ENCODE results near the gene C1QTNF7. TPM values are rescaled to one million over a fixed set of nuclear protein-coding genes. Genes with fewer than 3 reads are reported as not detected.

C1QTNF7 gene
- total and polyA plus RNA-seq, 7 donors: 0.20 to 2.3 (median 0.35) TPM

GRCh38 chr4:15398732-15399131 lies 29.1 kb upstream of the C1QTNF7 start:
- ATAC-seq: no peak
- Histone ChIP-seq H3K27ac (no peak overlapping the region), H3K36me3 (ENCODE audit: insufficient read depth in 1 of 2, low read depth in 1 of 2) (no peaks in the 10 kb centered on the region), H3K4me1 (no peaks in the 10 kb centered on the region), H3K4me3 (no peak overlapping the region), H3K9me3 (no peaks in the 10 kb centered on the region), H3K27me3 (ENCODE audit: insufficient read depth in 3 of 3, low read length in 2 of 3) (no peaks in the 10 kb centered on the region)
- no peak for TF ChIP-seq CTCF (IDR thresholded peaks at IDR 0.05)
- intact Hi-C loops (cut with DNase I): loop anchor here in 1 of 2 donors (10.0 kb wide), 1 partner anchor 164 kb away; no protein-coding TSS in a partner anchor
- DNase-seq: no peak
- WGBS, 3 donors: 53 to 66% (median 61%) methylated on average over 4 of the region's 4 CpGs

- H3K27ac ChIP-seq: no peak overlapping the region
- no peak for DNase-seq
- no peaks in the 10 kb centered on the region for H3K4me1 ChIP-seq
- H3K36me3 ChIP-seq (ENCODE audit: insufficient read depth in 1 of 2, low read depth in 1 of 2): no peaks in the 10 kb centered on the region
- ATAC-seq: no peak
- WGBS, 3 donors: 56 to 72% (median 57%) methylated on average over 3 of the region's 3 CpGs
- H3K27me3 ChIP-seq (ENCODE audit: insufficient read depth in 3 of 3, low read length in 2 of 3): no peaks in the 10 kb centered on the region
- H3K4me3 ChIP-seq: no peak overlapping the region
- no peak for TF ChIP-seq CTCF (IDR thresholded peaks at IDR 0.05)
- no peaks in the 10 kb centered on the region for H3K9me3 ChIP-seq
- intact Hi-C loops (cut with DNase I): no loop called here
Observed at GRCh38 chr4:15400226-15400625, 27.6 kb upstream of the C1QTNF7 start.

- DNase-seq (peak; percentile 50 to 62), ATAC-seq (peak in 2 of 4 donors; percentile 46 to 58)
- Histone ChIP-seq H3K36me3 (ENCODE audit: insufficient read depth in 1 of 2, low read depth in 1 of 2) (no peaks in the 10 kb centered on the region), H3K4me3 (no peak overlapping the region), H3K4me1 (no peaks in the 10 kb centered on the region), H3K9me3 (no peaks in the 10 kb centered on the region), H3K27me3 (ENCODE audit: insufficient read depth in 3 of 3, low read length in 2 of 3) (no peaks in the 10 kb centered on the region), H3K27ac (no peak overlapping the region)
- intact Hi-C loops (cut with DNase I): no loop called here
- TF ChIP-seq CTCF (IDR thresholded peaks at IDR 0.05): no peak
- WGBS, 3 donors: 55 to 57% (median 57%) methylated on average over 9 of the region's 9 CpGs
Observed at GRCh38 chr4:15400981-15401671, 26.7 kb upstream of the C1QTNF7 start.

- H3K9me3 ChIP-seq: no peaks in the 10 kb centered on the region
- no peak for DNase-seq
- 58 to 71% (median 62%) methylated on average over 2 of the region's 2 CpGs for WGBS, 3 donors
- no peaks in the 10 kb centered on the region for H3K4me1 ChIP-seq
- ATAC-seq: no peak
- H3K4me3 ChIP-seq: no peak overlapping the region
- H3K27me3 ChIP-seq (ENCODE audit: insufficient read depth in 3 of 3, low read length in 2 of 3): no peaks in the 10 kb centered on the region
- intact Hi-C loops (cut with DNase I): no loop called here
- H3K27ac ChIP-seq: no peak overlapping the region
- H3K36me3 ChIP-seq (ENCODE audit: insufficient read depth in 1 of 2, low read depth in 1 of 2): no peaks in the 10 kb centered on the region
- no peak for TF ChIP-seq CTCF (IDR thresholded peaks at IDR 0.05)
Observed at GRCh38 chr4:15402146-15402545, 25.7 kb upstream of the C1QTNF7 start.

GRCh38 chr4:15402974-15403373 lies 24.9 kb upstream of the C1QTNF7 start:
- no peak overlapping the region for H3K4me3 ChIP-seq
- no peaks in the 10 kb centered on the region for H3K9me3 ChIP-seq
- no peak for ATAC-seq
- no peak for DNase-seq
- no peak for TF ChIP-seq CTCF (IDR thresholded peaks at IDR 0.05)
- no peak overlapping the region for H3K27ac ChIP-seq
- 44 to 62% (median 48%) methylated on average over 2 of the region's 2 CpGs for WGBS, 3 donors
- intact Hi-C loops (cut with DNase I): no loop called here
- H3K36me3 ChIP-seq (ENCODE audit: insufficient read depth in 1 of 2, low read depth in 1 of 2): no peaks in the 10 kb centered on the region
- H3K27me3 ChIP-seq (ENCODE audit: insufficient read depth in 3 of 3, low read length in 2 of 3): no peaks in the 10 kb centered on the region
- no peaks in the 10 kb centered on the region for H3K4me1 ChIP-seq
